Measurements from ENCODE around the gene RAE1.
A peak's percentile ranks its signal among the peaks of the same experiment; 100 is the strongest.

RAE1 gene

GRCh38 chr20:57395111-57395966 is 44.3 kb downstream of the RAE1 start:
- Histone ChIP-seq H3K36me3 (ENCODE audit: insufficient read depth, low read length) (peaks cover 30% of the 10 kb centered on the region; the same call in 1 of the 2 replicates), H3K27me3 (ENCODE audit: insufficient read depth, low read length, poor library complexity, severe bottlenecking) (no peaks in the 10 kb centered on the region), H3K4me1 (ENCODE audit: insufficient read depth, low read length, poor library complexity, severe bottlenecking) (peaks cover 55% of the 10 kb centered on the region), H4K20me1 (ENCODE audit: insufficient read depth, low read length, poor library complexity, severe bottlenecking) (peaks cover 84% of the 10 kb centered on the region), H3K4me2 (ENCODE audit: low read depth, low read length, poor library complexity, severe bottlenecking) (peak overlapping the region; percentile 98), H3K4me3 (ENCODE audit: low read length, poor library complexity, severe bottlenecking) (peak overlapping the region; percentile 7), H3F3A (ENCODE audit: low read depth) (0 out of 2 replicates have a peak, but pooled peaks cover 3% of the 10 kb centered on the region), H3K9ac (ENCODE audit: low read depth, low read length, poor library complexity, severe bottlenecking) (no peak overlapping the region), H3K9me3 (ENCODE audit: insufficient read depth, low read depth, low read length) (no peaks in the 10 kb centered on the region), H2AFZ (ENCODE audit: low read length) (no peak overlapping the region), H3K79me2 (ENCODE audit: insufficient read depth, low read length) (peaks cover 88% of the 10 kb centered on the region), H3K9me2 (replicated peaks; ENCODE audit: low read depth, low read length) (no peaks in the 10 kb centered on the region)
- TF ChIP-seq, protein P1, sequence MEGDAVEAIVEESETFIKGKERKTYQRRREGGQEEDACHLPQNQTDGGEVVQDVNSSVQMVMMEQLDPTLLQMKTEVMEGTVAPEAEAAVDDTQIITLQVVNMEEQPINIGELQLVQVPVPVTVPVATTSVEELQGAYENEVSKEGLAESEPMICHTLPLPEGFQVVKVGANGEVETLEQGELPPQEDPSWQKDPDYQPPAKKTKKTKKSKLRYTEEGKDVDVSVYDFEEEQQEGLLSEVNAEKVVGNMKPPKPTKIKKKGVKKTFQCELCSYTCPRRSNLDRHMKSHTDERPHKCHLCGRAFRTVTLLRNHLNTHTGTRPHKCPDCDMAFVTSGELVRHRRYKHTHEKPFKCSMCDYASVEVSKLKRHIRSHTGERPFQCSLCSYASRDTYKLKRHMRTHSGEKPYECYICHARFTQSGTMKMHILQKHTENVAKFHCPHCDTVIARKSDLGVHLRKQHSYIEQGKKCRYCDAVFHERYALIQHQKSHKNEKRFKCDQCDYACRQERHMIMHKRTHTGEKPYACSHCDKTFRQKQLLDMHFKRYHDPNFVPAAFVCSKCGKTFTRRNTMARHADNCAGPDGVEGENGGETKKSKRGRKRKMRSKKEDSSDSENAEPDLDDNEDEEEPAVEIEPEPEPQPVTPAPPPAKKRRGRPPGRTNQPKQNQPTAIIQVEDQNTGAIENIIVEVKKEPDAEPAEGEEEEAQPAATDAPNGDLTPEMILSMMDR (conservative IDR thresholded peaks at IDR 0.05; ENCODE audit: low read length) = no peak
- no peak for TF ChIP-seq EZH2phosphoT487 (IDR thresholded peaks at IDR 0.05; ENCODE audit: borderline replicate concordance)

GRCh38 chr20:57396212-57396983 is 45.3 kb downstream of the RAE1 start:
- Histone ChIP-seq H3K27me3 (ENCODE audit: insufficient read depth, low read length, poor library complexity, severe bottlenecking) (no peaks in the 10 kb centered on the region), H3K9me2 (replicated peaks; ENCODE audit: low read depth, low read length) (no peaks in the 10 kb centered on the region), H3F3A (ENCODE audit: low read depth) (0 out of 2 replicates have a peak, but pooled peaks cover 3% of the 10 kb centered on the region), H3K36me3 (ENCODE audit: insufficient read depth, low read length) (peaks cover 35% of the 10 kb centered on the region; the same call in 1 of the 2 replicates), H3K79me2 (ENCODE audit: insufficient read depth, low read length) (peaks cover 99% of the 10 kb centered on the region), H3K4me3 (ENCODE audit: low read length, poor library complexity, severe bottlenecking) (peak overlapping the region; percentile 7), H4K20me1 (ENCODE audit: insufficient read depth, low read length, poor library complexity, severe bottlenecking) (peaks cover 95% of the 10 kb centered on the region), H2AFZ (ENCODE audit: low read length) (no peak overlapping the region), H3K4me1 (ENCODE audit: insufficient read depth, low read length, poor library complexity, severe bottlenecking) (peaks cover 50% of the 10 kb centered on the region), H3K9ac (ENCODE audit: low read depth, low read length, poor library complexity, severe bottlenecking) (no peak overlapping the region), H3K9me3 (ENCODE audit: insufficient read depth, low read depth, low read length) (no peaks in the 10 kb centered on the region), H3K4me2 (ENCODE audit: low read depth, low read length, poor library complexity, severe bottlenecking) (peak overlapping the region; percentile 98)
- TF ChIP-seq, protein P1 (conservative IDR thresholded peaks at IDR 0.05; ENCODE audit: low read length) = no peak
- no peak for TF ChIP-seq EZH2phosphoT487 (IDR thresholded peaks at IDR 0.05; ENCODE audit: borderline replicate concordance)

GRCh38 chr20:57396984-57397692 is 46.1 kb downstream of the RAE1 start:
- Histone ChIP-seq H3K36me3 (ENCODE audit: insufficient read depth, low read length) (peaks cover 40% of the 10 kb centered on the region; the same call in 1 of the 2 replicates), H4K20me1 (ENCODE audit: insufficient read depth, low read length, poor library complexity, severe bottlenecking) (peaks cover 92% of the 10 kb centered on the region), H3K79me2 (ENCODE audit: insufficient read depth, low read length) (peaks cover 100% of the 10 kb centered on the region)

More at GRCh38 chr20:57396984-57397692, 46.1 kb downstream of the RAE1 start:
- Histone ChIP-seq H2AFZ (ENCODE audit: low read length) (no peak overlapping the region), H3K9me2 (replicated peaks; ENCODE audit: low read depth, low read length) (no peaks in the 10 kb centered on the region), H3K9me3 (ENCODE audit: insufficient read depth, low read depth, low read length) (no peaks in the 10 kb centered on the region), H3K4me2 (ENCODE audit: low read depth, low read length, poor library complexity, severe bottlenecking) (peak overlapping the region; percentile 86), H3K27me3 (ENCODE audit: insufficient read depth, low read length, poor library complexity, severe bottlenecking) (no peaks in the 10 kb centered on the region), H3K4me1 (ENCODE audit: insufficient read depth, low read length, poor library complexity, severe bottlenecking) (peaks cover 53% of the 10 kb centered on the region), H3F3A (ENCODE audit: low read depth) (0 out of 2 replicates have a peak, but pooled peaks cover 3% of the 10 kb centered on the region), H3K9ac (ENCODE audit: low read depth, low read length, poor library complexity, severe bottlenecking) (peak overlapping the region; percentile 11), H3K4me3 (ENCODE audit: low read length, poor library complexity, severe bottlenecking) (peak overlapping the region; percentile 67)
- no peak for TF ChIP-seq EZH2phosphoT487 (IDR thresholded peaks at IDR 0.05; ENCODE audit: borderline replicate concordance)
- TF ChIP-seq, protein P1 (conservative IDR thresholded peaks at IDR 0.05; ENCODE audit: low read length) = no peak
